Naive thymus-derived CD4-positive, alpha-beta T cell (primary cell): ENCODE results near the gene MYRF. TPM values are rescaled to one million over a fixed set of nuclear protein-coding genes. Genes with fewer than 3 reads are reported as not detected.

Source experiments
- ATAC-seq: fragments of 150-1000 bp; cut with Tn5 transposase; 2 replicates; pipeline ENCODE4 v1.10.0; 2021; ENCODE audit warnings: mild to moderate bottlenecking, moderate library complexity
- CTCF ChIA-PET: fragments of 350-600 bp; sonication (Branson Sonifier 250); formaldehyde crosslinking; loops from one replicate; lab custom pipeline; 2021; ENCODE audit warnings: antibody characterized with exemption; lab: Charles Lee
- POLR2A ChIA-PET: fragments of 350-600 bp; sonication (Branson Sonifier 250); formaldehyde crosslinking; loops from one replicate; lab custom pipeline; 2021; ENCODE audit warnings: antibody characterized with exemption, inconsistent platforms; lab: Charles Lee
- DNase-seq, 9 donors: peaks; one replicate each; pipeline versions ENCODE4 v3.0.0 to v3.0.0-alpha.2; 2020 to 2022; ENCODE audit warnings: mixed read lengths in 1 of 9
- H3K27ac ChIP-seq: one replicate; pipeline ENCODE4 v1.7.0; 2013; ENCODE audit warnings: mild to moderate bottlenecking, low read depth, low read length, moderate library complexity
- H3K27me3 ChIP-seq, 2 donors: one replicate each; pipeline ENCODE4 v1.7.0; 2013; ENCODE audit warnings: low read length in 2 of 2, mild to moderate bottlenecking in 2 of 2, moderate library complexity in 2 of 2; ENCODE audit not compliant: control insufficient read depth in 2 of 2, insufficient read depth in 2 of 2
- H3K36me3 ChIP-seq, 3 experiments: 1 replicate in 2 of 3; 2 replicates in 1 of 3; pipeline ENCODE4 v1.7.0; 2013; ENCODE audit warnings: low read length in 3 of 3, mild to moderate bottlenecking in 3 of 3, moderate library complexity in 1 of 3; ENCODE audit not compliant: insufficient read depth in 3 of 3, control insufficient read depth in 2 of 3
- H3K4me1 ChIP-seq, 2 donors: one replicate each; pipeline ENCODE4 v1.7.0; 2013; ENCODE audit warnings: low read length in 2 of 2, mild to moderate bottlenecking in 2 of 2, moderate library complexity in 1 of 2; ENCODE audit not compliant: control insufficient read depth in 2 of 2, insufficient read depth in 2 of 2
- H3K4me3 ChIP-seq: 2 replicates; pipeline ENCODE4 v1.7.0; 2013; ENCODE audit warnings: mild to moderate bottlenecking, low read length
- H3K9me3 ChIP-seq, 3 experiments: 1 replicate in 2 of 3; 2 replicates in 1 of 3; pipeline ENCODE4 v1.7.0; 2013; ENCODE audit warnings: low read length in 3 of 3; ENCODE audit not compliant: control insufficient read depth in 2 of 3
- H3K27ac Mint-ChIP-seq, 9 donors: one replicate each; pipeline ENCODE4 v1.8.0; 2020 to 2022; ENCODE audit warnings: mixed read lengths in 9 of 9, mild to moderate bottlenecking in 8 of 9, moderate library complexity in 5 of 9, inconsistent platforms in 2 of 9
- H3K27me3 Mint-ChIP-seq, 5 donors: one replicate each; pipeline ENCODE4 v1.8.0; 2021 to 2022; ENCODE audit warnings: mixed read lengths in 5 of 5, mild to moderate bottlenecking in 1 of 5
- H3K36me3 Mint-ChIP-seq, 5 donors: one replicate each; pipeline ENCODE4 v1.8.0; 2020 to 2022; ENCODE audit warnings: mixed read lengths in 5 of 5, mild to moderate bottlenecking in 3 of 5, inconsistent platforms in 1 of 5
- H3K4me1 Mint-ChIP-seq, 7 donors: one replicate each; pipeline ENCODE4 v1.8.0; 2020 to 2022; ENCODE audit warnings: mixed read lengths in 7 of 7, mild to moderate bottlenecking in 3 of 7, inconsistent platforms in 1 of 7
- H3K4me3 Mint-ChIP-seq, 10 donors: one replicate each; pipeline ENCODE4 v1.8.0; 2020 to 2022; ENCODE audit warnings: mild to moderate bottlenecking in 10 of 10, mixed read lengths in 10 of 10, moderate library complexity in 6 of 10, inconsistent platforms in 2 of 10
- H3K9me3 Mint-ChIP-seq, 11 donors: one replicate each; pipeline ENCODE4 v1.8.0; 2020 to 2022; ENCODE audit warnings: mixed read lengths in 11 of 11, mild to moderate bottlenecking in 4 of 11, inconsistent platforms in 1 of 11, moderate library complexity in 1 of 11
- intact Hi-C, 2 donors: fragments of 100-400 bp; cut with micrococcal nuclease; formaldehyde crosslinking; loops; one replicate each; pipeline ENCODE4 v1.15.1; 2023
- polyA plus RNA-seq, 2 donors: library from polyadenylated mRNA; unstranded; fragments of 300-500 nt; fragmentation: Illumina TruSeq; gene quantifications; one replicate each; pipeline ENCODE4 v1.2.3, GENCODE V29; 2021
- total RNA-seq, 6 experiments: library from RNA in 5 of 6; stranded (reverse) in 5 of 6; gene quantifications; 1 replicate in 5 of 6; 2 replicates in 1 of 6; pipeline ENCODE4 v1.2.3 and lab custom pipeline; 2021 to 2026

MYRF gene
- total and polyA plus RNA-seq, 7 experiments from 2014 or later = 0.19 to 1.5 (median 0.36) TPM; not detected in 1

- Histone ChIP-seq H3K27ac (no peak overlapping the region), H3K27me3 (no peaks in the 10 kb centered on the region), H3K9me3 (no peaks in the 10 kb centered on the region), H3K4me3 (no peak overlapping the region), H3K36me3 (no peaks in the 10 kb centered on the region), H3K4me1 (no peaks in the 10 kb centered on the region)
- ATAC-seq = no peak
- intact Hi-C loops = no loop called here
- H3K27me3 Mint-ChIP-seq = peaks cover 0 to 2% (median 0%) of the 10 kb centered on the region in 5 donors
- no peak overlapping the region for H3K4me3 Mint-ChIP-seq
- no peak for DNase-seq
- ChIA-PET CTCF (no interaction called here), POLR2A (no interaction called here)
- no peaks in the 10 kb centered on the region for H3K9me3 Mint-ChIP-seq
- H3K4me1 Mint-ChIP-seq = no peaks in the 10 kb centered on the region
- H3K36me3 Mint-ChIP-seq = peaks cover 0 to 4% (median 0%) of the 10 kb centered on the region in 5 donors
- H3K27ac Mint-ChIP-seq = no peak overlapping the region
Observed at GRCh38 chr11:61743486-61744095, 8.8 kb upstream of the MYRF start.

DNA sequence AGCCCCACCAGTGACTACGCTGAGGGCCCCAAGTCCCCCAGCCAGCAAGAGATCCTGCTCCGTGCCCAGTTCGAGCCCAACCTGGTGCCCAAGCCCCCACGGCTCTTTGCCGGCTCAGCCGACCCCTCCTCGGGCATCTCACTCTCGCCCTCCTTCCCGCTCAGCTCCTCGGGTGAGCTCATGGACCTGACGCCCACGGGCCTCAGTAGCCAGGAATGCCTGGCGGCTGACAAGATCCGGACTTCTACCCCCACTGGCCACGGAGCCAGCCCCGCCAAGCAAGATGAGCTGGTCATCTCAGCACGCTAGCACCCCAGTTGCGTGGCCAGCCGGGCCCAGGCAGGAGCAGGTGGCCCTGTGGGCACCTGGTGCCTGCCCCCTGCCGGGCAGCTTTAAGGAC lies 8.3 kb upstream of the MYRF start:
- no peak overlapping the region for H3K4me3 Mint-ChIP-seq
- no peak overlapping the region for H3K27ac ChIP-seq
- H3K36me3 Mint-ChIP-seq = peaks cover 0 to 4% (median 0%) of the 10 kb centered on the region in 5 donors
- H3K27ac Mint-ChIP-seq = no peak overlapping the region
- CTCF ChIA-PET = interaction anchor here (0.9 kb wide), 1 partner anchor 11 kb away, joined by 4 read pairs; no protein-coding TSS in a partner anchor
- intact Hi-C loops = no loop called here
- no peak for ATAC-seq
- no peaks in the 10 kb centered on the region for H3K36me3 ChIP-seq
- H3K4me1 ChIP-seq = no peaks in the 10 kb centered on the region
- H3K27me3 ChIP-seq = no peaks in the 10 kb centered on the region
- peaks cover 1 to 6% (median 2%) of the 10 kb centered on the region in 5 donors for H3K27me3 Mint-ChIP-seq
- no peak for DNase-seq
- H3K9me3 Mint-ChIP-seq = peaks cover 0 to under 1% (median 0%) of the 10 kb centered on the region in 11 donors
- H3K9me3 ChIP-seq = no peaks in the 10 kb centered on the region
- H3K4me3 ChIP-seq = no peak overlapping the region
- POLR2A ChIA-PET = no interaction called here
- no peaks in the 10 kb centered on the region for H3K4me1 Mint-ChIP-seq

GRCh38 chr11:61744609-61745156 lies 7.8 kb upstream of the MYRF start:
- H3K27ac Mint-ChIP-seq = no peak overlapping the region
- peaks cover 6 to 11% (median 6%) of the 10 kb centered on the region in 5 donors for H3K27me3 Mint-ChIP-seq
- ChIA-PET POLR2A (no interaction called here), CTCF (interaction anchor here (0.9 kb wide), 1 partner anchor 11 kb away, joined by 4 read pairs; no protein-coding TSS in a partner anchor)
- ATAC-seq (no peak), DNase-seq (no peak)
- peaks cover 0 to 1% (median 0%) of the 10 kb centered on the region in 11 donors for H3K9me3 Mint-ChIP-seq
- Histone ChIP-seq H3K36me3 (no peaks in the 10 kb centered on the region), H3K27me3 (no peaks in the 10 kb centered on the region), H3K27ac (no peak overlapping the region), H3K9me3 (no peaks in the 10 kb centered on the region), H3K4me1 (no peaks in the 10 kb centered on the region), H3K4me3 (no peak overlapping the region)
- no peaks in the 10 kb centered on the region for H3K4me1 Mint-ChIP-seq
- intact Hi-C loops = loop anchor here in 1 of 2 donors (5.0 kb wide), 2 partner anchors 48 to 363 kb away; partner anchors contain the start of genes FEN1 and TMEM258
- no peak overlapping the region for H3K4me3 Mint-ChIP-seq
- peaks cover 0 to 7% (median 0%) of the 10 kb centered on the region in 5 donors for H3K36me3 Mint-ChIP-seq

DNA sequence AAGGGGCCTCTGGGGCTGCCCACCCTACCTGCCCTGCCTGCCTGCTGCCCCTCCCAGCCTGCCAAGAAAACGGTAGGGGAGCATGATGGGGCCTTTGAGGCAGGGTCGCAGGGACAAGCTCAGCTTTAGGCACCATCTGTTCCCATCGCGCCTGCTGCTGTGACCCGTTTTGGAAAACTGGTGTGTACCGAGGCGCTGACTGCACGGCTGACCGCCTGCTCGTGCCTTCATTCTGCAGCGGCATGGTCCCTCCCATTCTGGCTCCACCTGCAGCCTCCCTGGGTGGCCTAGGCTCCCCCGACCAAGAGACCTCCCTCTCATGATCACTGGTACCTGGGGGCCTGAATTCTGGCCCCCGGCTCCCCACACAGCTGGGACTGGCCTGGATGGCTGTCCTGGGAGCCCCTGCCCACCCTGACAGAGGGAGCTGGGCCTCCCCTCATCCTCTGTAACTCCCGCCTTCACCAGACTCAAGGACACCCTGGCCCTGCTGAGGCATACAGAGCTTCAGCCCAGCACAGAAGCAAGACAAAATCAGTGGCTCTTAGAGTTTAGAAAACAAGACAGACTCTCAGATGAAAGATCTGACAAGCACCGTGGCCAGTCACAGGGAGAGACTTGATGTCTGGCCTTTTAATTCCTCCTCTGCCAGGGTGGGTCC lies 6.5 kb upstream of the MYRF start:
- Mint-ChIP-seq H3K4me1 (peaks cover 0 to 2% (median under 1%) of the 10 kb centered on the region in 7 donors), H3K27ac (no peak overlapping the region), H3K27me3 (peaks cover 10 to 15% (median 12%) of the 10 kb centered on the region in 5 donors), H3K9me3 (peaks cover 0 to 1% (median 0%) of the 10 kb centered on the region in 11 donors), H3K4me3 (no peak overlapping the region), H3K36me3 (peaks cover 0 to 7% (median 0%) of the 10 kb centered on the region in 5 donors)
- H3K4me3 ChIP-seq = no peak overlapping the region
- H3K9me3 ChIP-seq = no peaks in the 10 kb centered on the region
- no peaks in the 10 kb centered on the region for H3K36me3 ChIP-seq
- ChIA-PET CTCF (no interaction called here), POLR2A (no interaction called here)
- no peaks in the 10 kb centered on the region for H3K4me1 ChIP-seq
- H3K27me3 ChIP-seq = no peaks in the 10 kb centered on the region
- intact Hi-C loops = loop anchor here in 1 of 2 donors (5.0 kb wide), 2 partner anchors 46 to 361 kb away; partner anchors contain the start of genes FEN1 and TMEM258
- DNase-seq (no peak), ATAC-seq (no peak)
- no peak overlapping the region for H3K27ac ChIP-seq

DNA sequence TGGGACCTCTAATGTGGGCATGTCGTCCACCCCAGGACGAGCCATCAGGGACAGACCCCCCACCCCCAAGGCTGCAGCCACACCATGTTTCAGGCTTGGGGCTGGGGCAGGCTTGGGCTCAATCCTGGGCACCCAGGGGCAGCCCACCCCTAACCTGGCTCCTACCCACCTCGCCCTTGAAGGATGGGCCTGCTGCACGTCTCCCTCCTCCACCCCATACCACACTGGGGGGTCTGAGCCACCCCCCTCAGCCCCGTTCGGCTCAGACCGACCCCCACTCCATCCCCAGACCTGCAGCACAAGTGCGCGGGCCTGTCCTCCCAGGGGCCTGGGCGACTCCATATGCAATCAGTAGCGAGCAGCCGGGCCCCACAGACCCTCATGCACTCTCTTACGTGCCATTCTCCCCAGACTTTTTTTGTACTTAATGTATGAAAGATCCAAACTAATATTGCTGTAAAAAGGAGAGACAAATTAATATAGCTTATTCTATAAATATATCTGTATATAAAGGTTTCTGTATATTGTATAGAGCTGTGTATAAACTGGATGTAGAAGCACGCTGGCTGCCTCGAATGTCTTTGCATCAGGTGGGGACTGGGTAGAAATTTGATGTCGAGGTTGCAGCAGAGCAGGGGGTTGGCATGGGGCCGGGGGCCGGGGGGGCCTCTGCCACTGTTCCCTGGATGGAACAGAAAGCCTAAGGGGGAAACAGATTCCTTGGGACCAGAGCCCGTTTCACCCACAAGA lies 5.8 kb upstream of the MYRF start:
- CTCF ChIA-PET = interaction anchor here (1.0 kb wide), 1 partner anchor 362 kb away, joined by 3 read pairs; no protein-coding TSS in a partner anchor

More for the DNA sequence above, 5.8 kb upstream of the MYRF start:
- Histone ChIP-seq H3K27ac (no peak overlapping the region), H3K27me3 (no peaks in the 10 kb centered on the region), H3K9me3 (no peaks in the 10 kb centered on the region), H3K4me1 (no peaks in the 10 kb centered on the region), H3K36me3 (no peaks in the 10 kb centered on the region), H3K4me3 (no peak overlapping the region)
- Mint-ChIP-seq H3K36me3 (peaks cover 0 to 7% (median 0%) of the 10 kb centered on the region in 5 donors), H3K9me3 (peaks cover 0 to 1% (median 0%) of the 10 kb centered on the region in 11 donors), H3K4me1 (peaks cover 0 to 6% (median 5%) of the 10 kb centered on the region in 7 donors), H3K27ac (peak overlapping the region in 1 of 9 donors; percentile 34), H3K27me3 (peaks cover 17 to 22% (median 18%) of the 10 kb centered on the region in 5 donors), H3K4me3 (no peak overlapping the region)
- intact Hi-C loops = loop anchor here (1.0 to 5.0 kb wide), 4 partner anchors 30 to 362 kb away; partner anchors contain the start of genes FEN1 (in 1 of the 2) and TMEM258 (in 1 of the 2)
- DNase-seq = no peak
- POLR2A ChIA-PET = no interaction called here
- no peak for ATAC-seq
